ENCODE results near the gene NKX1-1.

Gene NKX1-1

GRCh38 chr4:1385373-1386340 is 20.6 kb downstream of the NKX1-1 start:
- DNase-seq (ENCODE audit: low read depth) = no peak

DNA sequence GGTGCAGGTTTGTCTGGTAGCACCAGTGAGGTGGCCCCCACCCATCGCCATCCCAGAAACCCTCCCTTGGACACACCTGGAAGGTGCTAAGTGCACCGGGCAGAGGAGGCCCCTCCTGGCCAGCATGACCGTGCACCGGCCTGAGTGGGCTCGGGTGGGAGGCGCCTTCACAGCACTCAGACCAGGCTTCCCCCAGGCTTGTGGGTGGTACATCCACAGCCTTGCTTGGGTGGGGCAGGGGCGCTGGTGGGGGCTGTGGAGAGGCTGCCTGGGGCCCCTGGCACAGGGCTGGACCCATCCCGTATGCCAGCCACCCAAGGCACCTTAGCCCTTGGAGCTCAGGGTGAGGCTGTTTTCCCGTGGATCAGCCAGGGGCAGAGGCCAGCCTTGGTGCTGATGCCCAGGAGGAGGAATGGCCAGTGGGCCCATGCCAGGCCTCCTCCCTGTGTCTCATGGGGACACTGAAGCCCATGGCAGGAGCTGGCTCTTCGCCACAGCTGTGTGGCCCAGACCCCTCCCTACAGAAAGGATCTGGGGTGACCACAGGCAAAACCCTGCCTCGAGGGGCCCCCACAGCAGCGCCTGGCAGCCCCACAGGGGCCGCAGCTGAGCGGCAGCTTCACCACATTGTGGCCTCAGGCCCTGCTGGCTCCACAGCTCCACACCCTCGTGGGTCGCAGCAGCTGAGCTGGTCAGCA is 21.4 kb downstream of the NKX1-1 start:
- DNase-seq (ENCODE audit: low read depth) = no peak

DNA sequence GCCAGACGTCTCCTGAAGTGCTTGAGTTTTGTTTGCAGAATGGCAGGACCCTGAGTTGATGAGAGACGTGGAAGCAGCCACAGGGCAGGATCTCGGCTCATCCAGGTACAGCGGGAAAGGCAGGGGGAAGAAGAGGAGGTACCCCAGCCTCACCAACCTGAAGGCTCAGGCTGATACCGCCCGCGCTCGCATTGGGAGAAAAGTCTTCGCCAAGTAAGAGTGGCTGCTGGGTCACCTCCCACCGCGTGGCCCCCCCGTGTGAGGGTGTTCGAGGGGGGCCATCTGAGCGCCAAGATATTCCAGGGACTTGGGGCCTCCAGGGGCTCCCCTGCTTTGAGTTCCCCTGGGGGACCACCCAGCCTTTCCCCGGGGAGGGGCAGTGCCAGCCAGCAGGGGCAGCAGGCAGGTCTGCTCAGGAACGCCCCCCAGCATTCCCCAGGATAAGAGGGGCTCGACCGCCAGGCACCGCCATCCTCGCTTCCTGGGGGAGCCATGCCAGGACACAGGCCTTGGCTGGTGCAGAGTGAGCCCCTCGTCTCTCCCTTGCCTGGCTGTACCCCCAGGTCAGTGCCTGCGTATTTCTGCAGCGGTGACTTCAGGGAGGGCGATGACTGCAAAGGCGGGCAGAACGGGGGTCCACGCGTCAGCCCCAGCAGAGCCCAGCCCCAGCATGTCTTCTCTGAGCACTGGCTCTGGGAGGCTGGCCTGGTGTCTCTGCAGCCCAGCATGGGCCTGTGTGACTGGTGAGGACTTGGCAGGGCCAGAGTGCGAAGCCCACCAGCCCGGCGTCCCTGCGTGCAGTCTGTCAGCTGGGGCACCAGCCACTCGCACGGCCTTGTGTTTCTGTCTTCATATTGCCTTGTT is 22.3 kb downstream of the NKX1-1 start:
- DNase-seq (ENCODE audit: low read depth) = no peak

DNA sequence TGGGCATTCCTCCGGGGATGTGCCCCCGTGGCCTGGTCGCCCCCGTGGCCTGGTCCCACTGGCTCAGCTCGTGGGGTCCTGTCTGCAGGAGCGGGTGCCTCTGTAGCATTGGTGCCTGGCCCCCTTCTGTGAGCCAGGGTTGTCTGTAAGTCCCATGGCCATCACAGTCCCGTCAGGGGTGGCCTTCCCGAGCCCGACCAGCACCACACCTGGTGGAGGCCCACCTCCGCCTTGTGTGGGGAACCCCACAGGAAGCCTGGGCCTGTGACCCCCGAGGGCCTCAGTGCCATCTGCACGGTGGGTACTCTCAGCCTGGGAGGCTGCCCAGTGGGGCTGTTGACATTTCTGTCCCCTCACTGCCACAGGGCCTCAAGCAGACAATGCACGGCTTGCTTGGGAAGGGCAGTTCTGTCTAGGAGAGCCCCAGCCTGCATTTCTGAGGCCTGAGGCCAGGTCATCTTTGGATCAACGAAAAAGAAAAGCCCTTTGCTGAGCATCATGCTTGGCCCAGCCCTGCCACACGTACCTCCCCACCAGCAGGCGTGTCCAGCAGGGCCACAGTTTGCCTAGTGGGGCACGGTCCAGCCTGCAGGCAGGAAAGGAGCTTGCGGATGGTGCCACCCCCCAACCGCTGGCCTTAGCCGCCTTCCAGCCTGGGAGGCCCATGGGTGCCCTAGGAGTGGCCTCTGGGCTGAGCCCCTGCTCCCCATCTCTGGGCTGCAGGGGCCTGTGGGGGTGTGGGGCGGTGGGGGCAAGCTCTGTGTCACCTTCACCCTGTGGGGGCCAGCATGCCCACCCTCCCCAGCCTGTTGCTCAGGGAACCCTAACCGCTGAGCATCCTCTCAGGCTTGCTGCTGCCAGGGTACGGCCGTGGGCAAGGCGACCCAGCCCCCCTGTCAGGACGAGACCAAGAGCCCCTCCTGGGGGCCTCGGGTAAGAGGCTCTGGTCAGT is 23.2 kb downstream of the NKX1-1 start:
- no peak for DNase-seq (ENCODE audit: low read depth)

GRCh38 chr4:1381944-1382541 is 24.2 kb downstream of the NKX1-1 start:
- no peak for DNase-seq (ENCODE audit: low read depth)

- DNase-seq (ENCODE audit: low read depth) = no peak
Measured at GRCh38 chr4:1381181-1381621, 25.0 kb downstream of the NKX1-1 start.

DNA sequence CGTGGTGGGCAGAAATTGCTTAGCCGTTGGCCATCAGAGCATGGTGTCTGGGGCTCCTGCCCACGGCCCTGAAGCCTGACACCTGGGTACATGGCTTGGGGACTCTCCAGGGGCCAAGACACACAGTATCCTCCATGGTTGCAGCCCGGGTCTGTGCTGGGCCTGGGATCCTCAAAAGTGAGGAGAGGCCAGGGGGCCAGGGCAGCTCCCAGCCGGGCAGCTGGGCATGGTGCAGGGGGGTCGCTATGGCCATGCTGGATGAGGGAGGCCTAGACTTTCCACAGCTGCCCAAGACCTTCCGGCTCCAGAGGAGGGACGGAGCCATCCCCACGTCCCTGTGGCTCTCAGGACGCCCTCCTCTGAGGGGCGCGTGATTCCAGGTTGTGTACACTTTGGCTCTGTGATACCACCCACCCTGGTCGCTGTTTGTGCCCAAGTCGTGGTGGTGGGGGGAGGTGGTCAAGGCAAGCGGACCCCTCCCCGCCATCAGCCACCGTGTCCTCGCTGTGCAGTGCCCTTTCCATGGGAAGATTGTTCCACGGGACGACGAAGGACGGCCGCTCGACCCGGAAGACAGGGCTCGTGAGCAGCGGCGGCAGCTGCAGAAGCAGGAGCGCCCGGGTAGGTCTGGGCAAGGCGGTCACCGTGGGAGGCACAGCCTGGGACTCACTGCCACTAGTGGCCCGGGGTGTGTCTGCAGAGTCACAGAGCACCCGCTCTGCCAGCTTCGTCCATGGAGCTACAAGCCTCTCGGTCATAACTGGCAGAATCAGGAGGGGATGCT is 25.7 kb downstream of the NKX1-1 start:
- DNase-seq (ENCODE audit: low read depth) = no peak

GRCh38 chr4:1379801-1380331 is 26.4 kb downstream of the NKX1-1 start:
- DNase-seq (ENCODE audit: low read depth) = no peak

GRCh38 chr4:1379351-1379781 is 26.9 kb downstream of the NKX1-1 start:
- DNase-seq (ENCODE audit: low read depth) = no peak

DNA sequence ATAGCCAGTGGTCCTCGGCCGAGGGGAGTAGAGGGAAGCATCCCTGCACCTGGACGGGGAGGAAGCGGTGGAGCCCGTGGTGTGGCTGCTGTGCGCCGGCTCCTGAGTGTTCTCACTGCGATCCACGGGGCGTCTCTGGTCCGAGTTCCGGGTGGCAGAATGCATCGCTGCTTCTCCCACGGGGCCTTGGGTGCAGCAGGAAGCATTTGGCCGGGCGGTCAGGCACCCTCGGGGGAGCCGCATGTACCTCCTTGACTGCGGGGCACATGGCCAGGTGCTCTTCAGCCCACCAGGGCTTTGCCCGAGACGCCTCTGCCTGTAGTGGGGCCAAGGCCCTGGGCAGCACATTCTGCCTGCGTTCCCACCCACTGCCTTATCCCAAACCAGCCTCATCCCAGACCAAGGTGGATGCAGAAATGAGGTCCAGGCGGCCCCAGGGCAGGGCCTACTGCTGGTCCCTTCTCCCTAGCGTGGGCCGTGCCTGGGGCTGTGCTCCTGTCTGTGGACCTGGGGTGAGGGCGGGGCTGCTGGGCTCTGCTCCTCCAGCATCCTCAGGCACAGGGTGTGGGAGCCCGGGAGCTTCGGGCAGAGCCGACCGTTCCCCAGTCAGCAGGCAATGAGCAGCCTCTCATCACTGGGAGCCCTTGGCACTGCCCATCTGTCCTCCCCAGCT is 27.5 kb downstream of the NKX1-1 start:
- DNase-seq (ENCODE audit: low read depth) = no peak

GRCh38 chr4:1377606-1378261 is 28.5 kb downstream of the NKX1-1 start:
- DNase-seq (ENCODE audit: low read depth) = no peak

GRCh38 chr4:1376841-1377605 is 29.2 kb downstream of the NKX1-1 start:
- DNase-seq (ENCODE audit: low read depth) = no peak

- DNase-seq (ENCODE audit: low read depth) = no peak
Measured at GRCh38 chr4:1376391-1376840, 29.8 kb downstream of the NKX1-1 start.

DNA sequence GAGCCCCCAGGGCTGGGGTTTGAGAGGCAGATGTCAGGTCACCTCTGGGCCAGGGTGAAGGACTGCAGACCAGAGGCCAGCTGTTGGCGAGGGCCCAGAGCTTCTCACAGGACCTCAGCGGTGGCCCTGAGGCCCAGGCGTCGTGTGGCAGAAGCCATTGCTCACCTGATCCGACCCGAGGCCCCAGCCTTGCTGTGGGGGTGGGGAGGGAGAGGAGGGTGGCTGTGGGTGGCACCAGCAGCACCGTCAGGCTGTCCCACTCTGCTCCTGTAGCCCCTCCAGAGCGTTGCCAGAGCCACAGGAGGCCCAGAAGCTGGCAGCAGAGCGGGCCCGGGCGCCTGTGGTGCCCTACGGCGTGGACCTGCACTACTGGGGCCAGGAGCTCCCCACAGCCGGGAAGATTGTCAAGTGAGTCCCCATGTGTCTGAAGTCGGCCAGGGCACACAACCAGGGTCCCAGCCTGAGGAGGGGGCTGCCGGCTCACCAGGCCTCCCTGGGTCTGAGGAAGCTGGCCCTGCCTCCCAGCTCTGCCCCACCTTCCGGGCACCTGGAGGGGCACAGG is 30.4 kb downstream of the NKX1-1 start:
- no peak for DNase-seq (ENCODE audit: low read depth)

- DNase-seq (ENCODE audit: low read depth) = no peak
Measured at GRCh38 chr4:1375051-1375721, 31.1 kb downstream of the NKX1-1 start.

- DNase-seq (ENCODE audit: low read depth) = no peak
Measured at GRCh38 chr4:1374706-1375045, 31.6 kb downstream of the NKX1-1 start.

Data from T-helper 22 cell (primary cell).